SK-N-SH (cell line): Measurements from ENCODE around the gene MALRD1. TPM values are rescaled to one million over a fixed set of nuclear protein-coding genes. Genes with fewer than 3 reads are reported as not detected.

Experiments
- CTCF ChIA-PET: fragments of 300-600, 350-600 bp; formaldehyde crosslinking; extraction: SDS; loops from one replicate; lab custom pipeline; 2021; lab: Yijun Ruan, JAX
- POLR2A ChIA-PET: fragments of 350-600 bp; sonication (Branson Sonifier 250); formaldehyde crosslinking; extraction: SDS; loops from one replicate; lab custom pipeline; 2020; ENCODE audit warnings: antibody characterized with exemption, inconsistent platforms; lab: Yijun Ruan, JAX
- DNase-seq: peaks from one replicate; pipeline ENCODE4 v3.0.0; 2012
- H2AFZ ChIP-seq: fragments of 200-600 bp; sonication (generic); 2 replicates; pipeline ENCODE4 v1.8.1; 2016; ENCODE audit warnings: antibody characterized with exemption, mild to moderate bottlenecking, low read depth
- H3F3A ChIP-seq: fragments of 200-600 bp; sonication (generic); replicated peaks from 2 replicates; pipeline ENCODE3; 2016; ENCODE audit warnings: antibody characterized with exemption, mild to moderate bottlenecking; ENCODE audit not compliant: insufficient read depth
- H3K27ac ChIP-seq, 2 experiments: fragments of 200-500 bp in 1 of 2; fragments of 200-600 bp in 1 of 2; sonication (Bioruptor generic) in 1 of 2; sonication (generic), shearing (Covaris generic) in 1 of 2; 2 replicates each; pipeline versions ENCODE4 v1.5.1 to v1.6.1; 2014 to 2016; ENCODE audit warnings: low read depth in 2 of 2, inconsistent platforms in 1 of 2, low read length in 1 of 2, mild to moderate bottlenecking in 1 of 2, mixed read lengths in 1 of 2
- H3K27me3 ChIP-seq: fragments of 200-600 bp; sonication (generic), shearing (Covaris generic); 2 replicates; pipeline ENCODE4 v1.6.1; 2016; ENCODE audit warnings: mixed run types; ENCODE audit not compliant: insufficient read depth
- H3K36me3 ChIP-seq, 2 experiments: fragments of 200-500 bp in 1 of 2; fragments of 200-600 bp in 1 of 2; sonication (Bioruptor generic) in 1 of 2; sonication (generic) in 1 of 2; replicated peaks in 1 of 2; 2 replicates each; pipeline versions ENCODE3 to v1.5.1; 2014 to 2016; ENCODE audit warnings: low read length in 1 of 2, mild to moderate bottlenecking in 1 of 2; ENCODE audit not compliant: insufficient read depth in 2 of 2, control insufficient read depth in 1 of 2
- H3K4me1 ChIP-seq, 2 experiments: fragments of 200-500 bp in 1 of 2; fragments of 200-600 bp in 1 of 2; sonication (Bioruptor generic) in 1 of 2; sonication (generic), shearing (Covaris generic) in 1 of 2; 2 replicates each; pipeline versions ENCODE4 v1.5.1 to v1.6.1; 2014 to 2016; ENCODE audit warnings: low read depth in 1 of 2, low read length in 1 of 2, mixed run types in 1 of 2; ENCODE audit not compliant: insufficient read depth in 2 of 2, control insufficient read depth in 1 of 2
- H3K4me2 ChIP-seq: fragments of 200-600 bp; sonication (generic), shearing (Covaris generic); 2 replicates; pipeline ENCODE4 v1.6.1; 2017; ENCODE audit warnings: mixed run types
- H3K4me3 ChIP-seq, 2 experiments: fragments of 200-500 bp in 1 of 2; fragments of 200-600 bp in 1 of 2; sonication (Bioruptor generic) in 1 of 2; sonication (generic), shearing (Covaris generic) in 1 of 2; 2 replicates each; pipeline versions ENCODE4 v1.5.1 to v1.8.1; 2014 to 2016; ENCODE audit warnings: low read depth in 2 of 2, inconsistent platforms in 1 of 2, low read length in 1 of 2, mild to moderate bottlenecking in 1 of 2, mixed read lengths in 1 of 2, moderate library complexity in 1 of 2
- H3K79me2 ChIP-seq: fragments of 200-600 bp; sonication (generic); 2 replicates; pipeline ENCODE4 v1.8.1; 2017; ENCODE audit warnings: mild to moderate bottlenecking; ENCODE audit not compliant: insufficient read depth
- H3K9ac ChIP-seq: fragments of 200-600 bp; sonication (generic); 2 replicates; pipeline ENCODE4 v1.6.1; 2017; ENCODE audit warnings: mixed run types
- H3K9me2 ChIP-seq: fragments of 200-600 bp; sonication (generic); 2 replicates; pipeline ENCODE4 v1.6.1; 2017; ENCODE audit warnings: mixed run types
- H3K9me3 ChIP-seq: fragments of 200-600 bp; sonication (generic); 2 replicates; pipeline ENCODE4 v1.6.1; 2017; ENCODE audit warnings: mixed run types, mild to moderate bottlenecking, moderate library complexity
- H4K20me1 ChIP-seq: fragments of 200-600 bp; sonication (generic); 2 replicates; pipeline ENCODE4 v1.6.1; 2017; ENCODE audit warnings: mild to moderate bottlenecking, mixed run types; ENCODE audit not compliant: insufficient read depth
- CHD2 ChIP-seq: fragments of 150-350 bp; IDR thresholded peaks from 2 replicates; pipeline ENCODE4 v1.6.1; 2018; ENCODE audit warnings: low read length; ENCODE audit not compliant: partially characterized antibody
- EZH2phosphoT487 ChIP-seq: fragments of 200-600 bp; sonication (generic); IDR thresholded peaks from 2 replicates; pipeline ENCODE4 v1.6.1; 2017; ENCODE audit warnings: low read depth, mixed run types, mild to moderate bottlenecking, antibody characterized with exemption, moderate library complexity, borderline replicate concordance
- FOXM1 ChIP-seq: IDR thresholded peaks from 2 replicates; pipeline ENCODE4 v1.4.0; 2012; ENCODE audit warnings: low read depth, mild to moderate bottlenecking
- JUND ChIP-seq: IDR thresholded peaks from 2 replicates; pipeline ENCODE4 v1.4.0; 2012
- MEF2A ChIP-seq: IDR thresholded peaks from 2 replicates; pipeline ENCODE4 v1.4.0; 2012; ENCODE audit warnings: low read depth, borderline replicate concordance
- NFIC ChIP-seq: IDR thresholded peaks from 2 replicates; pipeline ENCODE4 v1.4.0; 2012; ENCODE audit warnings: borderline replicate concordance
- NRF1 ChIP-seq: IDR thresholded peaks from 2 replicates; pipeline ENCODE4 v1.6.1; 2012; ENCODE audit warnings: low read depth, mild to moderate bottlenecking, low read length
- POLR2AphosphoS5 ChIP-seq: IDR thresholded peaks from 2 replicates; pipeline ENCODE4 v1.6.1; 2012; ENCODE audit warnings: low read depth, low read length
- RAD21 ChIP-seq: IDR thresholded peaks from 2 replicates; pipeline ENCODE4 v1.6.1; 2012; ENCODE audit warnings: mild to moderate bottlenecking, low read length
- RCOR1 ChIP-seq: fragments of 150-350 bp; IDR thresholded peaks from 2 replicates; pipeline ENCODE4 v1.6.1; 2017; ENCODE audit warnings: antibody characterized with exemption, low read length
- RFX5 ChIP-seq: IDR thresholded peaks from 2 replicates; pipeline ENCODE4 v1.6.1; 2012; ENCODE audit warnings: mild to moderate bottlenecking, improper control_type of control experiment, low read length
- SIN3A ChIP-seq: IDR thresholded peaks from 2 replicates; pipeline ENCODE4 v1.6.1; 2012; ENCODE audit warnings: low read depth, mild to moderate bottlenecking, low read length, moderate library complexity, borderline replicate concordance
- SMC3 ChIP-seq: IDR thresholded peaks from 2 replicates; pipeline ENCODE4 v1.6.1; 2012; ENCODE audit warnings: low read depth, low read length, improper control_type of control experiment
- TCF12 ChIP-seq: IDR thresholded peaks from 2 replicates; pipeline ENCODE4 v1.4.0; 2012
- TEAD4 ChIP-seq: IDR thresholded peaks from 2 replicates; pipeline ENCODE4 v1.4.0; 2012; ENCODE audit warnings: mild to moderate bottlenecking, borderline replicate concordance; ENCODE audit not compliant: insufficient read depth
- WGBS: methylation state at CpG from one replicate; pipeline ENCODE4 v1.1.6; 2017; ENCODE audit warnings: low lambda C conversion rate; 5-methylcytosine and 5-hydroxymethylcytosine counted together
- polyA plus RNA-seq, 3 experiments: library from polyadenylated mRNA; depleted of rRNA; stranded (reverse); fragments of >200 nt; gene quantifications; 2 replicates each; pipeline ENCODE4 v1.2.3, GENCODE V29; 2012
- TF ChIP-seq, protein P1 (sequence below): IDR thresholded peaks from 2 replicates; pipeline ENCODE4 v1.4.0; 2012; ENCODE audit warnings: low read depth, borderline replicate concordance
- TF ChIP-seq, protein P2 (sequence below): IDR thresholded peaks from 2 replicates; pipeline ENCODE4 v1.6.1; 2012; ENCODE audit warnings: mild to moderate bottlenecking, low read depth, low read length, moderate library complexity
- TF ChIP-seq, protein P3 (sequence below): fragments of 150-350 bp; IDR thresholded peaks from 2 replicates; pipeline ENCODE4 v1.6.1; 2016; ENCODE audit warnings: mild to moderate bottlenecking, low read depth, low read length
- TF ChIP-seq, protein P4 (sequence below): fragments of 150-350 bp; IDR thresholded peaks from 2 replicates; pipeline ENCODE4 v1.6.1; 2017; ENCODE audit warnings: antibody characterized with exemption, low read length, low read depth, borderline replicate concordance

Gene MALRD1
- polyA plus RNA-seq, 1 of the 3 experiments (the other 2 are of a cell fraction): not detected

DNA sequence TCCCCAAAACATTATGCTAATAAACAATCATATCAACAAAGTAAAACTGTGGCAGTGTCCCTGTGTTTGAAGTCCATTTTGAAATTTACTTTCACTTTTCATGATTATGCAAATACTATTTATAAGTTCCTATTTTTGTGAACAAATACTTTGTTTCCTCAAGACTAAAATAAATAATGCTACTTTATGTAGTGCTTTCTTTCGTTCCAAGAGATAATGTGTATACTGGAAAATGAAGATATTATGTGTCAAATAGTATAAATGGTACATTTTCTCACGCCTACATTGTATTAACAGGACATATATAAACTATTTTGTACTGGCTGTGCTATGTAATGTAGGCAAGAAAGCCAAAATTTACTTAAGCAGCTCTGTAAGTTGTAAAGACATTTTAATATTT, 136.3 kb downstream of the MALRD1 start:
- Histone ChIP-seq H3K9me2 (no peaks in the 10 kb centered on the region), H3K4me3 (no peak overlapping the region)
- TF ChIP-seq POLR2AphosphoS5: no peak
- TF ChIP-seq SMC3: no peak
- TF ChIP-seq NFIC: no peak
- TF ChIP-seq, protein P1, sequence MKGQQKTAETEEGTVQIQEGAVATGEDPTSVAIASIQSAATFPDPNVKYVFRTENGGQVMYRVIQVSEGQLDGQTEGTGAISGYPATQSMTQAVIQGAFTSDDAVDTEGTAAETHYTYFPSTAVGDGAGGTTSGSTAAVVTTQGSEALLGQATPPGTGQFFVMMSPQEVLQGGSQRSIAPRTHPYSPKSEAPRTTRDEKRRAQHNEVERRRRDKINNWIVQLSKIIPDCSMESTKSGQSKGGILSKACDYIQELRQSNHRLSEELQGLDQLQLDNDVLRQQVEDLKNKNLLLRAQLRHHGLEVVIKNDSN: no peak
- no peak for TF ChIP-seq CHD2
- TF ChIP-seq, protein P2, sequence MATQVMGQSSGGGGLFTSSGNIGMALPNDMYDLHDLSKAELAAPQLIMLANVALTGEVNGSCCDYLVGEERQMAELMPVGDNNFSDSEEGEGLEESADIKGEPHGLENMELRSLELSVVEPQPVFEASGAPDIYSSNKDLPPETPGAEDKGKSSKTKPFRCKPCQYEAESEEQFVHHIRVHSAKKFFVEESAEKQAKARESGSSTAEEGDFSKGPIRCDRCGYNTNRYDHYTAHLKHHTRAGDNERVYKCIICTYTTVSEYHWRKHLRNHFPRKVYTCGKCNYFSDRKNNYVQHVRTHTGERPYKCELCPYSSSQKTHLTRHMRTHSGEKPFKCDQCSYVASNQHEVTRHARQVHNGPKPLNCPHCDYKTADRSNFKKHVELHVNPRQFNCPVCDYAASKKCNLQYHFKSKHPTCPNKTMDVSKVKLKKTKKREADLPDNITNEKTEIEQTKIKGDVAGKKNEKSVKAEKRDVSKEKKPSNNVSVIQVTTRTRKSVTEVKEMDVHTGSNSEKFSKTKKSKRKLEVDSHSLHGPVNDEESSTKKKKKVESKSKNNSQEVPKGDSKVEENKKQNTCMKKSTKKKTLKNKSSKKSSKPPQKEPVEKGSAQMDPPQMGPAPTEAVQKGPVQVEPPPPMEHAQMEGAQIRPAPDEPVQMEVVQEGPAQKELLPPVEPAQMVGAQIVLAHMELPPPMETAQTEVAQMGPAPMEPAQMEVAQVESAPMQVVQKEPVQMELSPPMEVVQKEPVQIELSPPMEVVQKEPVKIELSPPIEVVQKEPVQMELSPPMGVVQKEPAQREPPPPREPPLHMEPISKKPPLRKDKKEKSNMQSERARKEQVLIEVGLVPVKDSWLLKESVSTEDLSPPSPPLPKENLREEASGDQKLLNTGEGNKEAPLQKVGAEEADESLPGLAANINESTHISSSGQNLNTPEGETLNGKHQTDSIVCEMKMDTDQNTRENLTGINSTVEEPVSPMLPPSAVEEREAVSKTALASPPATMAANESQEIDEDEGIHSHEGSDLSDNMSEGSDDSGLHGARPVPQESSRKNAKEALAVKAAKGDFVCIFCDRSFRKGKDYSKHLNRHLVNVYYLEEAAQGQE: no peak
- no peak for TF ChIP-seq RCOR1
- TF ChIP-seq FOXM1: no peak
- TF ChIP-seq, protein P3, sequence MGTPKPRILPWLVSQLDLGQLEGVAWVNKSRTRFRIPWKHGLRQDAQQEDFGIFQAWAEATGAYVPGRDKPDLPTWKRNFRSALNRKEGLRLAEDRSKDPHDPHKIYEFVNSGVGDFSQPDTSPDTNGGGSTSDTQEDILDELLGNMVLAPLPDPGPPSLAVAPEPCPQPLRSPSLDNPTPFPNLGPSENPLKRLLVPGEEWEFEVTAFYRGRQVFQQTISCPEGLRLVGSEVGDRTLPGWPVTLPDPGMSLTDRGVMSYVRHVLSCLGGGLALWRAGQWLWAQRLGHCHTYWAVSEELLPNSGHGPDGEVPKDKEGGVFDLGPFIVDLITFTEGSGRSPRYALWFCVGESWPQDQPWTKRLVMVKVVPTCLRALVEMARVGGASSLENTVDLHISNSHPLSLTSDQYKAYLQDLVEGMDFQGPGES: no peak
- TF ChIP-seq EZH2phosphoT487: no peak
- no peak for TF ChIP-seq TCF12
- TF ChIP-seq MEF2A: no peak
- TF ChIP-seq TEAD4: no peak
- TF ChIP-seq RAD21: no peak
- no peak for TF ChIP-seq RFX5
- TF ChIP-seq, protein P4, sequence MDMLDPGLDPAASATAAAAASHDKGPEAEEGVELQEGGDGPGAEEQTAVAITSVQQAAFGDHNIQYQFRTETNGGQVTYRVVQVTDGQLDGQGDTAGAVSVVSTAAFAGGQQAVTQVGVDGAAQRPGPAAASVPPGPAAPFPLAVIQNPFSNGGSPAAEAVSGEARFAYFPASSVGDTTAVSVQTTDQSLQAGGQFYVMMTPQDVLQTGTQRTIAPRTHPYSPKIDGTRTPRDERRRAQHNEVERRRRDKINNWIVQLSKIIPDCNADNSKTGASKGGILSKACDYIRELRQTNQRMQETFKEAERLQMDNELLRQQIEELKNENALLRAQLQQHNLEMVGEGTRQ: no peak
- TF ChIP-seq JUND: no peak
- no peak for TF ChIP-seq NRF1
- TF ChIP-seq SIN3A: no peak
- TF ChIP-seq, all 33 proteins: peak for 0
- no peak for DNase-seq
- no peak overlapping the region for H3K9ac ChIP-seq
- no peaks in the 10 kb centered on the region for H3K27me3 ChIP-seq
- H2AFZ ChIP-seq: no peak overlapping the region
- no peaks in the 10 kb centered on the region for H3K36me3 ChIP-seq
- ChIA-PET POLR2A (no interaction called here), CTCF (no interaction called here)
- H3K9me3 ChIP-seq: no peaks in the 10 kb centered on the region
- H4K20me1 ChIP-seq: no peaks in the 10 kb centered on the region
- H3K4me2 ChIP-seq: no peak overlapping the region
- WGBS: 35% methylated on average over 2 of the region's 2 CpGs
- H3K79me2 ChIP-seq: no peaks in the 10 kb centered on the region
- H3K4me1 ChIP-seq: no peaks in the 10 kb centered on the region
- no peak overlapping the region for H3K27ac ChIP-seq
- H3F3A ChIP-seq: no peaks in the 10 kb centered on the region
